ENCODE data around the gene FRY. TPM values are rescaled to one million over a fixed set of nuclear protein-coding genes. Genes with fewer than 3 reads are reported as not detected.
"Not testable (repeated sequence)": the region's sequence is repeated elsewhere in the genome, so short reads cannot be mapped to it uniquely, and the experiment has no call there.

Gene FRY
- 10 to 100 TPM; 10.3 to 13.7 TPM for total RNA-seq
- long read RNA-seq, partial matches to known transcripts: 6 of 7 reads
- long read RNA-seq, other reads (novel, unspliced or antisense): 1 of 7 reads

DNA sequence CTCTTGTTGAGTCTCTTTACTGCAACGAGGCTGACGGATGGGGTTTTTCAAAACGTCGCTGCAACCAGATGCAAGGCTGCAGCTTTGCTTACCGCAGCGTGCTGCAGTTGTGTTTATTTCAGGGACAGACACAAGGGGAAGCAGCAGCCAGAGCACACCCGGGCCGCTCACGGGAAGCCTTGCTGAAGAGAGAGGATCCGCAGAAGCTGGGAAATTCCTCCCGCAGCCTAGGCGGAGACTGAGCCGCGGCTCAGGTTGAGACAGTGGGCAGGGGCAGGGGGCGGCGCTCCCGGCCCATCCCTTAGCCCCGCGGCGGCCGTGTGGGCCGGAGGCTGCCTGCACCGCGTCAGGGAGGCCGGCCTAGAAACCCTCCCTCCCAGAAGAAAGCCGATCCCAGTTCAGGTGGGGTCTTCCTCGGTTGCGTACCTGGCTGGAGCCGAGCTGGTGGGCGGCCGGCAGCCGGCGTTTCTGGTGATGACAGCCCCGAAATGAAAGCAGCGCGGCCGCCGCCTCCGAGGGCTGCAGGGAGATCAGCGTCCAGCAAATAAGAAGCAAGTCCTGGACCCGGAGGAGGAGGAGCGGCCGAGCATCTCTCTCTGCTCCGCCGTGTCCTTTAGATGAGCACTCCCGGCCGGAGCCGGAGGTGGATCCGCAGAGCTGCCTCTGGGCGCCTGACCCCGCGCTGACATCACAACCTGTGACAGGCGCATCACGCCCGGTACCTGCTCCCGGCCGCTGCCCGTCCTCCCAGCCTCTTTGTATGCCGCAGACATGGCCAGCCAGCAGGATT lies at the start of gene FRY:
Gene FRY (plus strand): TSS at position 750 of the 790 bp plus-strand sequence. CDS start 22 bp downstream, at position 772.
- peak; percentile 81 for ATAC-seq
- DNase-seq: peak; percentile 63 to 67
- intact Hi-C loops (cut with DNase I, micrococcal nuclease): loop anchor here in 1 of 2 donors (10.0 kb wide), 1 partner anchor 124 kb away; no protein-coding TSS in a partner anchor

DNA sequence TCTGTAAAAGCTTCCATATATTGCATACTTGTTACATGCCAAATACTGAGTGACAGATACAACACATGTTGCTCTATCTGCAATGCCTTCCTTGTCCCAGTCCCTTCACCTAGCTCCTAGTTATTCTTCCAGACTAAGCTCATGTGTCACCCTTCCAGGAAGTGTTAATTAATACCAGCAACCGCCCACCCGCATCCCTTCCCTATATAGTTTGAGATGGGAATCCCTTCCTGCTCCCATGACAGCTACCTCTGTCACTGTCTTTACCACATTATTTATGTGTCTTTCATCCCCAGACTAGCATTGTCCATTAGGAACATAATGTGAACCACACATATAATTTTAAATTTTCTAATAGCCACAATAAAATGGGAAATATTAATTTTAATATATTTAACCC lies 49.5 kb upstream of the FRY start:
- intact Hi-C loops (cut with DNase I, micrococcal nuclease): no loop called here
- no peak for DNase-seq
- peak; percentile 34 for ATAC-seq

DNA sequence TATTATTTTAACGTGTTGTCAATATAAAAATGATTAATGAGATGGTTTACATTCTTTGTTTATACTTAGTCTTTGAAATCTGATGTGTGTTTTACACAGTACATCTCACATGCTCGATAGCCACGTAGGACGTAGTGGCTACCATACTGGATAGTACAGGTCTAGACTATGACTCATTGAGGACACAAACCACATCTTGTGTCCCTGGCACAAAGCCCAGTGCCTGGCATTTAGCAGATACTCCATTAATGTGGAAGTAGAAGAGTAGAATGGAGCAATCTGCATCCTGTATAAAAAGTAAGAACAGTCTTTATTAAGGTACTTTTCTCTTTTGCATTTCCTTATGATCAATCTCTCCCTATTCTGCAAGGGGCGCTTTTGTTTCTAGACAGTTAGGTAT lies 49.0 kb upstream of the FRY start:
- ATAC-seq: peak; percentile 84
- intact Hi-C loops (cut with DNase I, micrococcal nuclease): no loop called here

DNA sequence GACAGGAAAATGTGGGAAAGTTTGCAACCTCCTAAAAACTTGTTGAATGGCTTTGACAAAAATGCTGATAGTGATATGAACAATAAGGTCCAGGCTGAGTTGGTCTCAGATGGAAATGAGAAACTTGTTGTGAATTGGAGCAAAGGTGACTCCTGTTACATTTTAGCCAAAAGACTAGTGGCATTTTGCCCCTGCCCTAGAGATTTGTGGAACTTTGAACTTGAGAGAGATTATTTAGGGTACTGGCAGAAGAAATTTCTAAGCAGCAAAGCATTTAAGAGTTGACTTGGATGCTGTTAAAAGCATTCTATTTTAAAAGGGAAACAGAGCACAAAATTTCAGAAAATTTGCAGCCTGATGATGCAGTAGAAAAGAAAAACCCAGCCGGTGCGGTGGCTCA lies 47.9 kb upstream of the FRY start:
- intact Hi-C loops (cut with DNase I, micrococcal nuclease); DNase-seq; ATAC-seq: not testable (repeated sequence)

More for the DNA sequence above, 49.0 kb upstream of the FRY start:
- peak; percentile 63 to 65 for DNase-seq

DNA sequence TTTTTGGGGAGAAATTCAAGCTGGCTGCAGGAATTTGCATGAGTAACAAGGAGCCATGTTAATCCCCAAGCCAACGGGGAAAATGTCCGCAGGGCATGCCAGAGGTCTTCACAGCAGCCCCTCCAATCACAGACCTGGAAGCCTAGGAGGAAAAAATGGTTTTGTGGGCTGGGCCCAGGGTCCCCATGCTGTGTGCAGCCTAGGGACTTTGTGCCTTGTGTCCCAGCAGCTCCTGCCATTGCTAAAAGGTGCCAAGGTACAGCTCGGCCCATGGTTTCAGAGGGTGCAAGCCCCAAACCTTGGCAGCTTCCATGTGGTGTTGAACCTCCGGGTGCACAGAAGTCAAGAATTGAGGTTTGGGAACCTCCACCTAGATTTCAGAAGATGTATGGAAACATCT lies 47.2 kb upstream of the FRY start:
- DNase-seq; intact Hi-C loops (cut with DNase I, micrococcal nuclease); ATAC-seq: not testable (repeated sequence)

DNA sequence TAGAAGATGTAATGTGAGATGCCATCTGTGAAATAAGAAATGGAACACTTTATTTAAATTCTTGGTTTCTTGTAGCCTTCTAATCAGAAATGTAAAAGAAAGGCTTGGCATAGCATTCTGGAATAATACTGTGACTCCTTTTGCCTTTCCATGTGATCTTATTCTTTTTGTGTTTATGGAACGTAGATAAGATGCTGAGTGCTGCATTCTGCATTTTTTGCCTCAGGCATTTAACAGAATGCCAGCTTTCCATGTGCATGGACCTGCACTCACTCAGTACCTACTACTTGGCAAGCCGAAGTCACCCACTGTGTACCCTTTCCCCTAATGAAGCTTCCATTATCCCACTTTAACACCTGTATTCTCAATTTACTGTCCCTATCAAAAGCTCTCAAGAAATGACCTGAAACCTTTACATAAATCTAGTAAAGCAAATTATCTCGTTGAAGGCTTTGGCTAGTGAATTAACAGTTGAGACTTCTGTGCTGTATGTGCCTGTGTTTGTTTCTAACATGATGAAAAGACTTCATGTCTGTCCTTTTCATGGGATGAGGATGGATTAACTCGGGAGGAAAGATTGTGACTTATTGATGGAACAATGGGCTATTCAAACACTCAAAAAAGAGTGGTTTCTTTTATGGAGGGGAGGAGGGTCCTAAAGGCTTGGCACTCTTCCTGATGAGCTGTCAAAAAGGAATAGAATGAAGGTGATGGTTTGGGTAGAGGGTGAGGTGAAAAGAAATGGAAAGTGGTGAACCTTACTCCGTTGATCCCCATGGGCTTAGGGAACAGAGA lies 44.7 kb upstream of the FRY start:
- ATAC-seq (no peak), DNase-seq (no peak)
- intact Hi-C loops (cut with DNase I, micrococcal nuclease): no loop called here

DNA sequence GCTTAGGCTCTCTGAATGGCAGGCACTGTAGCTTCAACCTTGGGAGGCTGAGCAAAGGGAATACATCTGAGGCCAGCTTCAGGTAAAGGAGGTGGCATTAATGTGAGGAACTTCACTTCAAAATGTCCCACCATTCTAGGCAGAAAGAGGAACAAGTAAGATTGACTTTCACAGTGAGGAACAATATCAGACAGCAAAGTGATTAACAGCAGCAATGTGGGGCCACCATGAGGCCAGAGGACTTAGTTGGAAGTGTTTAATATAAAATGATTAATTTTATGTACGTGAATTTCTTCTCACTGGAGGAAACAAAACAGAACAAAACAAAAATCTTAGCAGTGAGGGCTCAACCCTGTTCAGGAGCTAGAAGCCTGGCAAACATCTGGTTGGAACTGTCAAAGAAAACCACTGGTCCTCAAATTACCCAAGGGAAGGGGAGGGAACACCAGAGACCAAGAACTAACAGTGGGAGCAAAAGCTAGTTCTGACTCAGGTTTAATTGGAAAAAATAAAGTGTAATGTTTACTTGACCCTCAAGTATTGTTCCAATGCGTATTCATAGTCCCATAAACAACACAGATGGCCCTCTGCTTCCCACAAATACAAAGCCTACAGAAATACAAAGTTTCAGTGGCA lies 43.9 kb upstream of the FRY start:
- intact Hi-C loops (cut with DNase I, micrococcal nuclease): no loop called here
- DNase-seq (no peak), ATAC-seq (no peak)

DNA sequence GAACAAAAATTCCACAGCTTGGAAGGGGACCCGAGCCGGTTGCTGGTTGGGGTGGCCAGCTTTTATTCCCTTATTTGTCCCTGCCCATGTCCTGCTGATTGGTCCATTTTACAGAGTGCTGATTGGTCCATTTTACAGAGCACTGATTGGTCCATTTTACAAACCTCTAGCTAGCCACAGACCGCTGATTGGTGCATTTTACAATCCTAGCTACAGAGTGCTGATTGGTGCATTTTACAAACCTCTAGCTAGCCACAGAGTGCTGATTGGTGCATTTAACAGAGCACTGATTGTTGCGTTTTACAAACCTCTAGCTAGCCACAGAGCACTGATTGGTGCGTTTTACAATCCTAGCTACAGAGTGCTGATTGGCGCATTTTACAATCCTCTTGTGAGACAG lies 37.2 kb upstream of the FRY start:
- ATAC-seq; DNase-seq; intact Hi-C loops (cut with DNase I, micrococcal nuclease): not testable (repeated sequence)

DNA sequence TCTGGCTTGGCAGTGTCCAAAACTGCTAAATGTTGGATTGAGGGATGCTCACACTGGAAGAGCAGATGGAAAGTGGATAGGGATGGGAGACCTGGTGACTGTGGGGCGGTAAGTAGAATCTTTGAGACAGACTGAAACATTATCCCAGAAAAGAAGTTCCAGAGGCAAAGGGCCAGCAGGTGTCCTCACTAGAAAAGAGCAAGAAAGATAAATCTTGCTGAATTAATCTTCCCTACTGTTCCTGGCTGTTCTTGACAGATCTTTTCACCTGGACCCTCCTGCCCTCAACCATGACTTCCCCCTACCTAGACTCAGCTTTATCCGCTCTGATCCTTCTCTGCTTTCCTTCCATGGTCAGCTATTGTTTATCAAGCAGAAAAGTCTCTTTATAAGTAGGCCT lies 35.0 kb upstream of the FRY start:
- intact Hi-C loops (cut with DNase I, micrococcal nuclease): no loop called here
- ATAC-seq: no peak

DNA sequence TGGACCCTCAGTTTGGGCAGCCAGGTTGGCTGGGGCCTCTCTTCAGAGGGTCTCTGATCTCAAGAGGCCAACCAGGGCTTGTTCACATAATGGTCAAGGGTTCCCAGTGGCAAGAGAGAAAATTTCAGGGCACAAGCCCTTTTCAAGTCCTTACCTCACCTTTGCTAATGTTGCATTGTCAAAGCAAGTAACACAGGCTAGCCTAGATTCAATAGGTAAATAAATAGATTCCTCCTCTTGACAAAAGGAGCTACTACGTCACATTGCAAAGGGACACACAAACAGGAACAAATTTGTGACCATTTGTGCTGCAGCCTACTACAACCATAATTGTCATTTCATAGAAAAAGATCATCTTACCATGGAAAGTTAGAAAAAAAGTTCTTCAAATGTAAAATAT lies 33.9 kb upstream of the FRY start:
- ATAC-seq: no peak
- no peak for DNase-seq
- intact Hi-C loops (cut with DNase I, micrococcal nuclease): no loop called here

More for the DNA sequence above, 35.0 kb upstream of the FRY start:
- DNase-seq: no peak

DNA sequence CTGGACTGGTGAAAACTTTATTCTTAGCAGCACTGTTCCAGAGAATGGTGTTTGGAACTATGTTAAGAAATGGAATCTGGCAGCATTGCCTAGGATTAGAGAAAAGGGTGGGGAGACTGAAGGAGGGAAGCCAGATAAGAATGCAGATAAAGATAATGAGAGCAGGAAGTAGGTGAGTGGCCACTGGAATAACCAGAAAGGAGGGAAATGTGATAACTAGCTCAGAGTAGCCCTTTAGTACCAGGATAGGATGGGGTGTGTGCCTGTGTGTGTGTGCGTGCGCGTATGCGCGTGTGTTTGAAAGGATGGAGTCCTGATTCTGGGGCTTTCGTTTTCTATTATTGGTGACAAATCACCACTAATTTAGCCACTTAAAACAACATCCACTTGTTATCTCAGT lies 33.4 kb upstream of the FRY start:
- DNase-seq (peak in 1 of 2 donors; percentile 36), ATAC-seq (peak; percentile 93)
- intact Hi-C loops (cut with DNase I, micrococcal nuclease): no loop called here

DNA sequence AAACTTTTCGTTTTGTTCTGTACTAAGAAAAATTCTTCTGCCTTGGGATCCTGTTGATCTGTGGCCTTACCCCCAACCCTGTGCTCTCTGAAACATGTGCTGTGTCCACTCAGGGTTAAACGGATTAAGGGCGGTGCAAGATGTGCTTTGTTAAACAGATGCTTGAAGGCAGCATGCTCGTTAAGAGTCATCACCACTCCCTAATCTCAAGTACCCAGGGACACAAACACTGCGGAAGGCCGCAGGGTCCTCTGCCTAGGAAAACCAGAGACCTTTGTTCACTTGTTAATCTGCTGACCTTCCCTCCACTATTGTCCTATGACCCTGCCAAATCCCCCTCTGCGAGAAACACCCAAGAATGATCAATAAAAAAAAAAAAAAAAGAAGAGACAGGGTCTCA lies 30.8 kb upstream of the FRY start:
- ATAC-seq; intact Hi-C loops (cut with DNase I, micrococcal nuclease): not testable (repeated sequence)

DNA sequence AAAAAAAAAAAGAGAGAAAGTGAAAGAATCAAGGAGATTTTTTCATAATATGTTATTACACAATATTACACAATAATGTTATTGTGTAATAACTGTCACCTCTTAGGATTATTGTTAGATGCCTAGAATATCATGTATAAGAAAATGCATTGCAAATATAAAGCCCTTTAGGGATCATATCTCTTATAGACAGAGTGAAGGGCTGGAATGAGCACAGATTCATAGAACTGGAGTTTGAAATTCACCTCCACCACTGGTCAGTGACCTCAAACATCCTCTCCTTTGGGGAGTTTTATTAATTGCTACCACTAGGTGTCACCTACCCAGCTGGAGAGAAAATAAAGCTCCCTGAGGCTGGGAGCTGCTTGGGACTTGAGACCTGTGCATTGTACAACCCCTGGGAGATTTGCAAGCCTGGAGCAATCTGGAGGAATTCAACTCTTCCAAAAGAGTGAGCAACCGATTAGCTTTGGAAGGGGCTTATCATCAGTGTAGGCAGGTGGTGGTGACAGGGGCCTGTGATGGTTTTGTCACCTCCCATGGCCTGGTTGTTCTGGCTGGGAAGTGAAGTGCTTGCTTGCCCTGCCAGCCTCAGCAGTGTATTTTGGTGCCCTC lies 30.3 kb upstream of the FRY start:
- intact Hi-C loops (cut with DNase I, micrococcal nuclease): no loop called here
- ATAC-seq: peak; percentile 66
- DNase-seq: no peak

More for the DNA sequence above, 30.8 kb upstream of the FRY start:
- DNase-seq: not testable (repeated sequence)

DNA sequence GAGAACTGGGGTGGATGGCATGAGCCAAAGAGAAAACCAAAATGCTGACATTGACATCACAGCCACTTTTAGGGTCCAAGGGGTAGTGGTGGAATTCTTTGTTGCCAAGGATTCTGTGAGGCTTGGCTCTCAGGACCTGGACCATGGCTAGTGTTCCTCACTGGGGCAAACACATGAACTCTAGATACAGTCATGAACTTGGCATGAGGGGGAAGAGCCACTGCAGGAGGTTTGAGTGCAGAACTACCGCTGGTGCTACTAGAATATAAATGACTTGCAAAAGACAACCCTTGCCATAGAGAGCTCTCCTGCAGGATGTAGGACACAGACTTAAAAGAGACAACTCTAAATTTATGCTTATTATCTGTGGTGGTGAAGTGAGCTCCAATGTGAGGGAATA lies 29.8 kb upstream of the FRY start:
- intact Hi-C loops (cut with DNase I, micrococcal nuclease): no loop called here
- DNase-seq: no peak
- ATAC-seq: no peak

DNA sequence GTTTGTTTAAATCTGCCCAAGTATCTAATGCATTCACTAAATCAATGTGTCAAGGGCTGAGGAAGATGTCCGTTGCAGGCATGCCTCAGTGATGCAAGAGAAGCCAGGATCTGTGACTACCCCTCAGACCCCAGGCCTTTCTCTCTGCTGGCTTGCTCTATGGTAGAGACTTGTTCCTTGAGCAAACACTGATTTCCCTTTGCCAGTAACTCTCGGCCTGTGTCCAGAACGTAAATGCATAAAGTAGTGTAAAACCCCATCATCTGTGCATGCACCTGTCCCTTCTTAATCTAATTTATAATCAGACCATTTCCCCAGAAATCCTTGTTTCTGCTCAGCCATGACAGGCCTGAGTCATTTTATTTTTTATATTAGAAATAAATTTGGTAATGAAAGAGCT lies 28.7 kb upstream of the FRY start:
- DNase-seq (no peak), ATAC-seq (no peak)
- intact Hi-C loops (cut with DNase I, micrococcal nuclease): no loop called here

DNA sequence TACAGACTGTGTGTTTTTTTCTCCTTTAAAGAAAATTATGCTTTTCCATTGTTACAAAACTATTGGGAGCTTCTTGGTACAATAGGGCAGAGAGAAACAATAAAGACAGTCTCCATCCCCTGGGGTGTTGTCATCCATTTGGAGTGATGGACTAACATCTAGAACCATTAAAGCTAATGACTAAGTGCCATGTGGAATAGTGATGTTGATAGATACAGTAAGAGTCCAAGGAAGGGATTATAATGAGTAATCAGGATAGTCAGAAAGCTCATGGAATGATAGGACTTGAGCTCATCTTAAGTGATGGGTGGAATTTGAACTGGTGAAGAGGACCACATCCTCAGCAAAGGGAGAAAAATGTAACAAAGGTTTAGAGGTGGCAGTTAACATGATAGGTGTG lies 24.1 kb upstream of the FRY start:
- ATAC-seq (no peak), DNase-seq (no peak)
- intact Hi-C loops (cut with DNase I, micrococcal nuclease): no loop called here

DNA sequence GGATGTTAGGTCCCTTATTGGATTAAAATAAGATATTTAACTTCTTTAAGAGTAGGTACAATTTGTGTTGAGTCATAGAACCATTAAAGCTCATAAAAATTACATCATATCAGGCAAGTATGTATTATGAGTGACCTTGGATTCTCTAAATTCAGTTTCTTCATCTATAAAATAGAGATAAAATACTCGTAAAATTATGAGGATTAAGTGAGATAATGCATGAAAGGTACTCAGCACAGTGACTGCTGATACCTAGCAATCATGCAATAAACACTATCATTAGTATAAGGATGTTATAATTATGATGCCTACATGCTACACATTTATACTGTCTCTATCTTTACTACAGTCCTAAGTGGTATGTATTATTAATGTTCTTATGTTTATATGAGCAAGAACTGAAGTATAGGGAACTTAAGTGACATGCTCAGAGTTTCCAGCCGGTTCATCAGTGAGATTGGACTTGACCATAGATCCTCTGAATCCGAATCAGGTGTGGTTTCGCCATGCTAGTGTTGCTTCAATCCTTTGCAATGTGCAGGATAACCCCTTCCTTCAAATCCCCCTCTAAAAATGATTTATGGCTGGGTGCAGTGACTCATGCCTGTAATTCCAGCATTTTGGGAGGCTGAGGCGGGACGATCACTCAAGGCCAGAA lies 22.9 kb upstream of the FRY start:
- DNase-seq (no peak), ATAC-seq (peak; percentile 47)
- intact Hi-C loops (cut with DNase I, micrococcal nuclease): no loop called here

DNA sequence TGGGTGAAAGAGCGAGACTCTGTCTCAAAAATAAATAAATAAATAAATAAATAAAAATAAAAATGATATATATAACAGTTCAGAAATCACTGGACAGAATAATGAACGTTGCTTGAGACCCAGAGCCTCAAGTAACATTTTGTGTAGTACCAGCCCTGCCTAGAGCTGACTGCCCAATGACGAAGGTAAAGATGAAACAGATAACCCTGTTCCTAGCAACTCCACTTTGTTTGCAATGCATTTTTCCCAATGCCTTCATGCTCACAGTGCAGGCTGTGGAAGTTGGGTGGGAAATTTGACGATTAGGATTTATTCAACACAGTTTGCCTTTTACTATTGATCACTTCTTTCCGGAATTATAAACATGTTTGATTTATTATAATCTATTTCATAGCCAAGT lies 22.2 kb upstream of the FRY start:
- intact Hi-C loops (cut with DNase I, micrococcal nuclease): no loop called here
- ATAC-seq (no peak), DNase-seq (no peak)

Measured in left colon (tissue), 2 donors.